Esophagus muscularis mucosa (tissue), 4 donors: ENCODE measurements around the gene DPF3.

Source experiments
- EP300 ChIP-seq: sonication (generic); formaldehyde crosslinking; IDR thresholded peaks from one replicate; pipeline ENCODE4 v1.6.1; 2017; ENCODE audit warnings: antibody characterized with exemption
- POLR2A ChIP-seq: fragments of 450-650 bp; IDR thresholded peaks from one replicate; pipeline ENCODE4 v1.6.1; 2017; ENCODE audit warnings: antibody characterized with exemption, moderate library complexity, mild to moderate bottlenecking, low read depth
- TF ChIP-seq, protein P1 (sequence below), 3 experiments: fragments of 200-600 bp in 2 of 3; fragments of 450-650 bp in 1 of 3; sonication (generic) in 2 of 3; IDR thresholded peaks; one replicate each; pipeline ENCODE4 v1.5.1; 2017 to 2019; ENCODE audit warnings: antibody characterized with exemption in 3 of 3, mild to moderate bottlenecking in 2 of 3, moderate library complexity in 1 of 3

- TF ChIP-seq EP300 (no peak), POLR2A (no peak)
- TF ChIP-seq, protein P1, sequence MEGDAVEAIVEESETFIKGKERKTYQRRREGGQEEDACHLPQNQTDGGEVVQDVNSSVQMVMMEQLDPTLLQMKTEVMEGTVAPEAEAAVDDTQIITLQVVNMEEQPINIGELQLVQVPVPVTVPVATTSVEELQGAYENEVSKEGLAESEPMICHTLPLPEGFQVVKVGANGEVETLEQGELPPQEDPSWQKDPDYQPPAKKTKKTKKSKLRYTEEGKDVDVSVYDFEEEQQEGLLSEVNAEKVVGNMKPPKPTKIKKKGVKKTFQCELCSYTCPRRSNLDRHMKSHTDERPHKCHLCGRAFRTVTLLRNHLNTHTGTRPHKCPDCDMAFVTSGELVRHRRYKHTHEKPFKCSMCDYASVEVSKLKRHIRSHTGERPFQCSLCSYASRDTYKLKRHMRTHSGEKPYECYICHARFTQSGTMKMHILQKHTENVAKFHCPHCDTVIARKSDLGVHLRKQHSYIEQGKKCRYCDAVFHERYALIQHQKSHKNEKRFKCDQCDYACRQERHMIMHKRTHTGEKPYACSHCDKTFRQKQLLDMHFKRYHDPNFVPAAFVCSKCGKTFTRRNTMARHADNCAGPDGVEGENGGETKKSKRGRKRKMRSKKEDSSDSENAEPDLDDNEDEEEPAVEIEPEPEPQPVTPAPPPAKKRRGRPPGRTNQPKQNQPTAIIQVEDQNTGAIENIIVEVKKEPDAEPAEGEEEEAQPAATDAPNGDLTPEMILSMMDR (IDR thresholded peaks at IDR 0.05), result no peak
Observed at GRCh38 chr14:72740504-72740961, 153.4 kb downstream of the DPF3 start.
